Activated CD8-positive, alpha-beta memory T cell treated with anti-CD3 and anti-CD28 coated beads for 4 hours (primary cell): ENCODE measurements around the gene CSAD.
"Not testable (repeated sequence)": the region's sequence is repeated elsewhere in the genome, so short reads cannot be mapped to it uniquely, and the experiment has no call there.

Source experiments
- DNase-seq, 2 donors: peaks; one replicate each; pipeline ENCODE4 v3.0.0-alpha.2; 2020; ENCODE audit warnings: low read depth in 2 of 2

Gene CSAD

DNA sequence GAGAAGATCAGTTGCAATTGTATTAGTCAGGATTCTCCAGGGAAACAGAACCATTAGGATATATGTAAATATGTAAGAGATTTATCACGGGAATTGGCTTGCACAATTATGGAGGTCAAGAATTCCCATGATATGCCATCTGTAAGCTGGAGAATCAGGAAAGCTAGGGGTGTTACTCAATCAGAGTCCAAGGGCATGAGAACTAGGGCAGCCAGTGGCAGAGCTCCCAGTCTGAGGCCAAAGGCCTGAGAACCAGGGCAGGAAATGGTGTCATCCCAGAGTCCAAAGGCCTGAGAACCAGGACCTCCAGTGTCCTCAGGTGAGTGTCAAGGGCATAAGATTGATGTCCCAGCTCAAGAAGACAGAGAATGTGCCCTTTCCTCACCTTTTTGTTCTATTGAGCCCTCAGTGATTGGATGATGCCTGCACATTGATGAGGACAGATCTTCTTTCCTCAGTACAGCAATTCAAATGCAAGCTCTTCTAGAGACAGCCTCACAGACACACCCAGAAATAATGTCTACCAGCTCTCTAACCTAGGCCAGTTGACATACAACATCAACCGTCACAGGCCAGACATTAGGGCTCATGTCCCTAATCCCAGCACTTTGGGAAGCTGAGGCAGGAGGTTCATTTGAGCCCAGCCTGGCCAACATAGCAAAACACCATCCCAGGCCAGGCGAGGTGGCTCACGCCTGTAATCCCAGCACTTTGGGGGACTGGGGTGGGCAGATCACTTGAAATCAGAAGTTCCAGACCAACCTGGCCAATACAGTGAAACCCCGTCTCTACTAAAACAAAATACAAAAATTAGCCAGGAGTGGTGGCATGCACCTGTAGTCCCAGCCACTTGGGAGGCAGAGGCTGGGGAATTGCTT, 35.1 kb downstream of the CSAD start:
- DNase-seq: no peak

DNA sequence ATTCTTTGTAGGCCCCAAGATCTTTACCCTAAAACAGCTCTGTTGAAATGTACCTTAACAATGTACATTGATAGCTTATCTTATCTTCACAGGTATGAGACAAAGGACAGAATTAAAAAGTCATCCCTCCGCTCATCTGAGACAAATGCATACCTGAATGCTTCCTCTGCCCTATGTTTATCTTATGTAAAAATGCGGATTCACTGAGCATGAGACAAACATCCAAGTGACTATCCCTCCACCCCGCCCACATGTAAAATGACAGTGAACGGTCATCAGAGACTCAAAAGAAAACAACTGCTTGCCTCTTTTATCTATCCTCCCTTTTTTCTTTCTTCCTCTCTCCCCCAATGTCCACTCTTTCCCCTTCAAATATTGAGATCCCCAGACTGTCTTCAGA, 37.4 kb downstream of the CSAD start:
- no peak for DNase-seq

DNA sequence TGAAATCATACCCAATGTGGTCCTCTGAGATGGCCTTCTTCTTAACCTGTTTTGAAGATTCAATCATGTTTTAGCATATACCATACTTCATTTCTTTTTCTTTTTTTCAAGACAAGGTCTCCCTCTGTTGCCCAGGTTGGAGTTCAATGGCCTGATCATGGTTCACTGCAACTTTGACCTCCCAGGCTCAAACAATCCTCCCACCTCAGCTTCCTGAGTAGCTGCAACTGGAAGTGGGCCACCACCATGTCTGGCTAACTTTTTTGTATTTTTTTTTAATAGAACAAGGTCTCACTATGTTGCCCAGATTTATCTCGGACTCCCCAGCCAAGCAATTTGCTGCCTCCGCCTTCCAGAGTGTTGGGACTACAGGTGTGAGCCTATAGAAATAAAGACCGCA, 47.0 kb downstream of the CSAD start:
- no peak for DNase-seq

DNA sequence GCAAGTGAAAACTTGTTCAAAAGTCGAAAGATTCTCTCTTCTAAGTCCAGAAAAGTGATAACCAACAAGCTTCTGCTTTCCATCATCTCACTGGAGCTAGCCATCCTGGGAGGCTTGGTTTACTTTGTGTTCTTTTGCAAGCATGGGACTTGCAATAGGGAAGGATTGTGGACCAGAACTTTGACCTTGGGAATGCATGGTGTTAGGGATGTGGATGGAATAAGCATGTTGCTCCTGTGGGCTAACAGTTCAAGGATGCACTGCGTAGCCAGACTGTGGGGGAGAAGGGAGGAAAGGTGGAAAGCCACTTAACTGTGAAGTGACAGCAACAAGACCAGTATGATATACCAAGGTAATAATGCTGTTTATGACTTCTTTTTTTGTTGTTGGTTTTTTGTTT, 48.9 kb downstream of the CSAD start:
- DNase-seq: no peak

DNA sequence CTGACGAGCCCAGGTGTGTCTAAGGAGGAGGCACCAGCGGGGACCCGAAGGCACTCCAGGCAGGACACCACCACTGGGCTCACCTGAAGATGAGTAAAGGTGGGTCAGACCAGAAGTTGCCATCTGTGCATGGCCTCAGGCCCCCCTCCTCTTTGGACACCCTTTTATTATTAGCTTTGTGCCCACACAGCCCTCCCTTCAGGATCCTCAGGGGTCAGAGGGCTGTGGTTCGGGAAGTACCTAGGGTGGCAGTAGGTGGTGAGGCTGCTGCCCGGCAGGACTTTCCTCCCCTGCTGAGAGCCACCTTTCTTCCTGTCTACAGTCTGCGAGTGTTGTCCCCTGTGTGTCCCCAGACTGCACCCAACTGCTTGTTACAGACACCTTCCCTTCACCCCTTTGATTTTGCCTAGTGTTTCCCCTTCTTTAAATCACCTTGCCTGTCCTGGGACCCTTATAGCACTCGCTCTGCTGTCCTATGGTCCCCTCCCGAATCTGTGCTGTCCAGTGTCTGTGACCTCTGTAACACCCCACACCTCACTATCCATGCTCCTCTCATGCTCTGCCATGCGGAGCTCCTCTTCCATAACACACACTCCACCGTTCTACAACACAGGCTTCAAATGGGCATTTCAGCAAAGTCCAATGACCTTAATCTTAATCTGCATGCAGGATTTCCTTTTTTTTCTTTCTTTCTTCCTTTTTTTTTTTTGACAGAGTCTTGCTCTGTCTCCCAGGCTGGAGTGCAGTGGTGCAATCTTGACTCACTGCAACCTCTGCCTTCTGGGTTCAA, 51.8 kb downstream of the CSAD start:
- DNase-seq: no peak

- no peak for DNase-seq
Observed at GRCh38 chr12:53127169-53127568, 53.6 kb downstream of the CSAD start.

GRCh38 chr12:53124352-53124723, 56.4 kb downstream of the CSAD start:
- DNase-seq: no peak

DNA sequence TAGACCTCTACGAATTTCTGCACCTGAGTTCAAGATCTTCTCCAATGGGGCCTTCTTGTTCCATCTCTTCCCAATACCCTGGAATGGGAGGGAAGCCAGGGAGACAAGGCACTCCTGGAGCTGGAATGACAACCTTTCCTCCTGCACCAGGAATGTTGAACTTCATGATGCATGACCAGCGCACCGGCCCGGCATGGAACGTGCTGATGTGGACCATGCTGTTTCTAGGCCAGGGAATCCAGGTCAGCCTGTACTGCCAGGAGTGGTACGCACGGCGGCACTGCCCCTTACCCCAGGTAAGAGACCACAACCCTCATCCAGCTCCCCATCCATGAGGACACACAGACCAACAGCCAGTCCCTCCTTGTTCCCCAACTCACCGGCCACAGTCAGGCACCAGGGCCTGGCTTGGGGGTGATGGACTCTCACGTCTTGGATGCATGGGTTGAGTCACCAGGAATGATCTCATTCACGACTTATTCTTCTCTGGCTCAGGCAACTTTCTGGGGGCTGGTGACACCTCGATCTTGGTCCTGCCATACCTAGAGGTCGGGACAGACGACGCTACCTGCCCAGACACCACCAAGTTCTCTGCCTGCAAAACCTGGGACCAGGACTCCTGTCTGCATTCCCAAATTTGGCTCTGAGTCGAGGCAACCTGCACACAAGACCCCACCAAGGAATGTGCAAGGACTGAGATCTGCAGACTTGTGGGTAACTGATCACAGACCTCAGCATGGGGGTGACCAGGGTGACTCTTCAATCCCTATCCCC, 57.0 kb downstream of the CSAD start:
- no peak for DNase-seq

- no peak for DNase-seq
Observed at GRCh38 chr12:53122961-53123468, 57.7 kb downstream of the CSAD start.

GRCh38 chr12:53120685-53121525, 59.8 kb downstream of the CSAD start:
- no peak for DNase-seq

GRCh38 chr12:53118751-53119300, 61.9 kb downstream of the CSAD start:
- DNase-seq: no peak

DNA sequence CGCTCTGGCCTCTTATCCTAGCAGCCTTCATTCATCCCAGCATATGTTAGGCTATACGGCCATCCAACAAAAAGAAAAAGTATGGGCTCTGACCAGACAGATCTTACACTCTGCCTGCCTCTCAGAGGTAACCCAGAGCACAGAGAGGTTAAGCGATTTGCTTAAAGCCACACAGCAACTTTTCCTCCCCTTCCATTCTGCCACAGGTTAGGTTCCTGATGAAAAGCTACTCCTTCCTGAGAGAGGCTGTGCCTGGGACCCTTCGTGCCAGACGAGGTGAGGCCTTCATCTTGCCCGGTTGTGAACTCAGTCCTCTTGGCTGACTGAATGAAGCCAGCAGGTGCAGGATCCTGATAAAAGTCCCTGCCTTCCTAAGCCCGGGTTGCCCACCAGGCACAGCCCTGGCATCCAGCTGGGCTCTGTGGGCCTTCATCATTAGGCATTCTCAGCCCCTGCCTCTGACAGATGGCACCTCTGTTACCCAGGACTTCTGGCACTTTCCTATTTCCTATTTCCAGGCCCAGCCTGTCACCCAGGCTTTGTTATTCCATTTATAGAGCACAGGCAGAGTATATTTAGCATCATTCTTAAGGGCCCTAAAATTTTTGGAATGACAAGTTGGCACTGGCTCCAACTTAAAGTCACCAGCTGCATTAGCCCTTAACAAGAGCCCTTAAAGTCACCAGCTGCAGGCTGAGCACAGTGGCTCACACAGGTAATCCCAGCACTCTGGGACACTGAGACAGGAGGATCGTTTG, 64.7 kb downstream of the CSAD start:
- DNase-seq: no peak

GRCh38 chr12:53115112-53115890, 65.4 kb downstream of the CSAD start:
- no peak for DNase-seq

DNA sequence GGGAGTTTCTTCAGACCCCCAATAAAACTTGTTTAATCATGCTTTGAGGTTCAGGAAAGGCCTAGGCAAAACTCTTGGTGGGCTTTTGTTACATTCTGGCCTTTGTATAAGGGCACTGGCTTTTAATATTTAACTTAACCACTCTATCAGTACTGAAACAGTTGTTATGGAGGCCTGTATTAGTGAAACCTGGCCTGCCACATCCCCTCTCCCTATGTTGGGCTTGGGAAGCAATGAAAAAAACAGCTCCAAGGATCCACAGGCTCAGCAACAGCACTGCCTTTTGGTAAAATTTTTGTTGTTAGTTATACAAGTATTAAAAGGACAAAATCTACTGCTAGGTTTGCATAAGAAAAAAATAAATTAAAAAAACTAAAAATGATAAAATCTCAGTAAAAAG, 66.8 kb downstream of the CSAD start:
- DNase-seq: no peak

DNA sequence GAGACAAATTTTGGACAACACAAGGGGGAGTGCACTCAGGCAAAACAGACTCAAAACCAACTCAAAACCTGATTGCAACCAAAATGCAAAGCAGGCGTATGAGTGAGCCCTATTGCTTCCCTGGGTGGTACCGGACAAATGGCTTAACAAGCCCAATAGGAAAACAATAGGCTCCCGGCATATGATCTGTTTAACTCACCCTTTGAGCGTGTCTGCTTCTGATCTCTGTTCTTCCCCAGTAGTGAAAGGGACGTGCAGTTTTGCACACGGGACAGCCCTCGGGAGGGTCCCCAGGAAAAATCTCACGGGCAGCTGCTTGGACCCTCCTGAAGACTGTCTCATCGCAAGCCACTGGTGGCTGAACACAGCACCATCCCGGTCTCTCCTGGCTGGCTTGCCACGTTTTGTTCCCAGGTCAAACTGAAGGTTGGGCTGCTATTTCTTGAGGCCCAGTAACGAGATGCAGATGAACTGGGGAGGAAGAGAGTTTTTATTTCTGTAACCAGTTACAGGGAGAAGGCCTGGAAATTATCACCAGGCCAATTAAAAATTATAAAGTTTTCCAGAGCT, 67.5 kb downstream of the CSAD start:
- no peak for DNase-seq

- DNase-seq: not testable (repeated sequence)
Observed at GRCh38 chr12:53112431-53112830, 68.3 kb downstream of the CSAD start.
